ENCODE results near the gene MZB1.
"Not testable (repeated sequence)": the region's sequence is repeated elsewhere in the genome, so short reads cannot be mapped to it uniquely, and the experiment has no call there.

The MZB1 gene

GRCh38 chr5:139391570-139392323, 2.0 kb upstream of the MZB1 start:
- peak; percentile 47 for DNase-seq

GRCh38 chr5:139390639-139391569, 1.2 kb upstream of the MZB1 start:
- DNase-seq: no peak

DNA sequence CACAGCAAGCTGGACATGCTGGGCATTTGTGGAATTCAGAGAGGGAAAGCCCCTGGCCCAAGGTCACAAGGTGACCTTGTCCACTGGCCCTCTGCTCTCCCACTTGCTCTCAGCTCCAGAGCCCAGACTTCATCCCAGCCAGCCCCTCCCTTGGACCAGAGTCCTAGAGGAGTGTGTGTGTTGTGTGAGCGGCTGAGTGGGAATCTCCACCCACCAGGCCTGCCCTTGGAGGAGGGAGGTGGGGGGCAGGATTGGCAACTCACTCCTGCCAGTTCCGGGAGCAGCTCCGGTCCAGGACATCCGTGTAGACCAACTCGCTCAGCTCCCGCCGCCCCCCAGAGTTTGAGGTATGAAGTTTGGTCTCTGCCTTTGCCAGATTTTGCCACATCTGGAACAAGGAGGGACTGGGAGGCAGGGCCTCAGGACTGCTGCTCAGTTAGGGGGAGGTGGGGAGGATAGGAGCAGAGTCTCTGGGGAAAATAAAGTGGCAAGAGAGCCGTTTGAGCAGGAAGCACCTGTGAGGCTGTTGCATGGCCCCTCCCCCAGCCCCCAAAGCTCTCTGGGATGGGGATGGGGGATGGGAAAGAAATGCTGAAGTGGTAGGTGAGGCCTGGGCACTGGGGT, 1.4 kb downstream of the MZB1 start:
- no peak for DNase-seq

DNA sequence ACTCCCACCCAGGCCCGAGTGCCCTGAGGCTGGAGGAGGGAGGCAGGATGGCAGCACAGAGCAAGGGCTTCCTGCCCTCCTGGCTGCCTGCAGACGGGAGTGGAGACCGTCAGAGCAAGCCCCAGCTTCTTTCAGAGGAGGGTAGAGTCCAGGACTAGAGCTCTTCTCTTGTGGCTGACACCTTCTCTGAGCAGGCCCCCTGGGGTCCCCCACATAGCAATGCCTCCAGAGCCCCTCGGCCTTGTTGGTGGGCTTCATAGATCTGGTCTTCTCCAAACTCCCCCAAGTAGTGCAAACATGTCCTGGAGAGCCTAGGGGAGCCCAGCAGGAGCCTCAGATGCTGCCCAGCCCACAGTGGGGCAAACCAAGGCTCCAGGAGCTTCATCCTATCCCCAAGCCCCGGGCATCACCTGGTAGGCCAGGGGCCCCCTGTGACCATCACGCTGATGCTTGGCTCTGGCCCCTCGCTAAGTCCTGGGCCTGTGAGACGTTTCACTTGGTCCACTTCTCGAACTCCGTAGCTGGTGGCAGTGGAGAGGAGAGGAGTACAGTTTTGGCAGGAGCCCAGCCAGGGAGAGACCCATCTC, 2.0 kb downstream of the MZB1 start:
- DNase-seq: no peak

GRCh38 chr5:139386956-139387355, 2.8 kb downstream of the MZB1 start:
- DNase-seq: not testable (repeated sequence)

- no peak for DNase-seq
Measured at GRCh38 chr5:139386050-139386438, 3.7 kb downstream of the MZB1 start.

- peak; percentile 36 for DNase-seq
Measured at GRCh38 chr5:139385061-139386049, 4.4 kb downstream of the MZB1 start.

DNA sequence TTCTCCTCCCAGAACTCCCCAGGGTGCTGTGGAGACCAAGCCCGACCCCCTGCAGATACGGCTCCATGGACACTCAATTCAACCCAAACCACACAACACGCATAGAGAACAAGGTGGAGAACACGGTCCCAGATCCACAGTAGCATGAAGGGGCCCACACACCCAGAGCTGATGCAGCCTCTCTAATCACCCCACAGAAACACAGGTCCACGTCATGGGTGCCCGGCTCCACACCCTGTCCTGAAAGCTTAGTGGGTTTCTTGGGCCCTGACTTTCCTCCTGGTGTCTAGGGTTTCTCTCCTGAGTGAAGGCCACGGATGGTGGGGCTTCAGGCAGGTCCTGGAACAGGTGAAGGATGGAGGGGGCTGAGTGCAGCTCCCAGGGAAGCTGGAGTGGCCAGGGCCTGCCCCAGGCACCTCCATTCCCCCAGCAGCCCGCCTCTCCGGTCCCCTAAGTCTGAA, 5.1 kb downstream of the MZB1 start:
- DNase-seq: no peak

- DNase-seq: no peak
Measured at GRCh38 chr5:139383993-139384590, 5.6 kb downstream of the MZB1 start.

DNA sequence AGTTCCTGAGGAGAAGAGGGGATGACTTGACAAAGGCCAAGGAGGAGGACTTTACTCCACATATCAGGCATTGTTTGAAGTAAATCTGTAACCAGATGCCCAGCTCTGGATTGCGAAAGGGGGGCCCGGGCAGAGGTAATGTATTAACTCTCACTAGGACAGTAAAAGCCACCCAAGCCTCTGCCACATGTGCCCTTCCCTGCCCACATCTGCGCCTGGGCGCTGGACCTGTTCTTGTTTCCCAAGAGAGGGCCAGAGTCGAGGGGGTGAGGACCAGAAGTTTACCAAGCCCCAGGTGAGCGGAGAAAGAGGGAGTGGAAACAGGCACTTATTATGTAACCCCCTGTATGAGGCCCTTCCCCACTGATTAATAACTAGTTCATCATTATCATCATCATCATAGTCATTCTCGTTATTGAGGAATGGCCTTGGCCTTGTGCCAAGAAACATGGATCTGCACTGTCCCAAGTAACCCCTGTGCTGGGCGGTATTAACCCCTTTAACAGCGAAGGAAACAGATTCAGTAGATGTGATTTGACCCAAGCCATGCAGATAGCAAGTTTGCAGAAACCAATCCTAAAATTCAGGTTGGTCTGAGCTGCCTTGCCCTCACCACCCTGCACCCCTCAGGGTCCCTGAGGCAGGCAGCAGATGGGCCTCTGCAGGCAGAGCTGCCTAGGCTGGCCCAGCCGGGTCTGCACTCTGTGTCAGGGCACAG, 6.3 kb downstream of the MZB1 start, which contains the start of gene SLC23A1:
Gene SLC23A1, minus strand, starts transcription at position 23 of the 718 bp plus-strand sequence. CDS start 44 bp downstream, outside the sequence.
- DNase-seq: no peak

- DNase-seq: no peak
Measured at GRCh38 chr5:139382807-139383206, 6.9 kb downstream of the MZB1 start.

DNA sequence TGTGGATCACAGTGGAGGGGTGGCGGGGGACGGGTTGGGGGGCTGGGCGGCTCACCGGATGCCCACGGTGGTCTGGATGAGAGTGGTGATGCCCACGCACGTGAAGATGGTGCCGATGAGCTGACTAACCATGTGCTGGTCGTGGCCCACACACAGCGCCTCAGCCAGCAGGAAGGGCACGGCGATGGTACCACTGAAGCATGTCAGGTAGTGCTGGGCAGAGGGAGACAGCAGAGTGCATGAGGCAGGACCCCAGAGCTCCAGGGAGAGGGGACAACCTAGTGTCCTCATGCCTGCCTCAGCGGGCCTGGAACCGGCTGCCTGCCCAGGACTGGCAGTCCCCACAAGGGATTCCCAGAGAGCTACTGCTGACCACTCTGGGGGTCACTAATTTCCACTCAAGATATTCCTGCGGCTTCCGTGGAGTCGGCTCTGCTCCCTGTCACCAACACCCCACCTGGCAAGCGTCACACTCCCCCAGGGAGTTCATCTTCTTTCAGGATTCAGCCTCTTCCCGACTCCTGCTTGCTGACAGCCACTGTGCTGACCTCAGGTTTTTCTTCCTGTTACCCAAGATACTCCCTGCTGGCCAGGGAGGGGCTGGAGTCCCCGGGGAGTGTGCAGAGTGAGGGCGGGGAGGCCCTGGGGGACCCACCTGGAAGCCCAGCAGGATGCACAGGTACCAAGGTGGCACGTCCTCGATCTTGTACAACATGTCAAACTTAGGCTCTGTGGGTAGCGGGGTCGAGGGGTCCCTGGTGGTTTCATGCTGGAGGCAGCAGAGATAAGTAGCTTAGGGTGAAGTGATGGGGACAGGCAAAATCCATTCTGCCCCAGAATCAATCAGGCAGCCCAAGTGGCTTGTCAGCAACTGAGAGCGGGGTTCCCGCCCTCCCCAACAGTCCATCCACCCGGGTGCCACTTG, 7.6 kb downstream of the MZB1 start:
- no peak for DNase-seq

DNA sequence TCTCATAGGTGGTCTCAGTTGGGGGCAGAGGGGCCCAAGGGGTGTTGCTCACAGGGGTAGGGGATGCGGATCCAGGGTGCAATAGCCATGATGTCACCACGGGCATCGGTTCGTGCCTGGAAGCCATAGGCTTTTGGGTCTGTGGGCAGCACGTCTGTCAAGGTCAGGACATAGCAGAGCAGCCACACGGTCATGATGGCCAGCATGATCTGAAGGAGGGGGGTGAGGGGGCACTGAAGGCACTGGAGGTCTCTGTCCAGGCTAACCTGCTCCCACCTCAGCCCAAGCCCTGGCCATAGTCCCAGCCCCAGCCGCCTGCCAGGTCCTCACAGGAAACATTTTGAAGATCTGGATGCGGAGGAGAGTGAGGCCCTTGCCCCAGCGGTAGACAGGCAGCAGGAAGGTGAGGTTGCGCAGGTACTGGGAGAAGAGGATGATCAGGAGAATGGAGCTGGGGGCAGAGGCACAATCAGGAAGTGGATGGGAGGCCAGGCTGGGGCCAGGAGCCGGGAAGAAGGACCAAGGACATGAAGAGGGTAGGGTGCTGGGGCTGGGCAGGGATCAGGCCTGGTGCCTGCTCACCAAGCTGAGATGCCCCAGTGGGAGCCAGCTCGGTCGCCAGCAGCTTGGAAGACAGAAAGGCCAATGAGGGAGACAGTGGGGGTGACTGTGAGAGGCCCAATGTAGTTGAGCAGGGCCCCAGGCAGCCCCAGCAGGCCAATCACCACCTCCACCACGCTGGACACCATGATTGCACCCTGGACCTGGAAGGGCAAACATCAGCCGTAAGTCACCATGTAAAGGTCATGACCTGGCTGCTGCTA, 9.9 kb downstream of the MZB1 start:
- DNase-seq: no peak

GRCh38 chr5:139378941-139379361, 10.8 kb downstream of the MZB1 start:
- DNase-seq: no peak

- DNase-seq: no peak
Measured at GRCh38 chr5:139378101-139378825, 11.4 kb downstream of the MZB1 start.

DNA sequence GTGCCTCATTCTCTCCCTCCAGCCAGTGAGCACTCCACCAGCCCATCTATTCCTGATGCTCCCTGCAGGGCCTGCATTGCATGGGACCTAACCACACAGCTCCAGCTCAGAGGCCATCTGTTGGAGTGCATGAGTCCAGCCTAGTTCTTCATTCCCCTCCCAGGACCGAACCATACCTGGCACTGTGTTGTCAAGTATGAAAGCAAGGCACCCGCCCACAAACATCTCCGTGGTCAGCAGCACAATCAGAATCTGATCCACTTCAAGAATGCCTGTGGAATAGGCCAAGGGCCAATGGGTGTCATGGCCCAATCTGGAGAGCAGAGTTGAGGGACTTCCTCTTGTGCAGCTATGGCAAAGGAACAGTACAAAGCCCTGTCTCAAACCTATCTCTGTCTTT, 12.5 kb downstream of the MZB1 start:
- no peak for DNase-seq

- no peak for DNase-seq
Measured at GRCh38 chr5:139376364-139376763, 13.3 kb downstream of the MZB1 start.

DNA sequence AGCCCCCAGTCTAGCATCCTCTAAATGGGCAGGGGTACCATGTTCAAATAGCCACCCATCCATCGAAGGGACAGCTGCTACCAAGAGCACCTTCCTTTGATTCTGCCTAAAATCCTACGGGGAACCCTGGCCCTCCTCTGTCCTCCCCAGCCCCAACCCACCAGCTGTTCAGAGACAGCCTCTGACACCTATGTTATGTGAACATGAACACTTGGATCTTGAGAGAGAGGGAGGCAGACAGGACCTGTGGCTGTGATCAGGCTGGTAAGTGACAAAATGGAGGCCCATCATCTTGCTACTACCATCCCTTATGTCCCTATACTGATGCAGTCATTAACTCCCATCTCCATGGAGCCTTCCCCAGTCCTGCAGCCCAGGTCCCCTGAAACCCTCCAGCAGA, 14.8 kb downstream of the MZB1 start:
- DNase-seq: no peak
